Mesothelial cell of epicardium (in vitro differentiated cells): ENCODE measurements around the gene CISH. TPM values are rescaled to one million over a fixed set of nuclear protein-coding genes. Genes with fewer than 3 reads are reported as not detected.
A peak's percentile ranks its signal among the peaks of the same experiment; 100 is the strongest.

Experiments
- DNase-seq, 2 experiments: peaks; one replicate each; pipeline ENCODE4 v3.0.0; 2021; ENCODE audit warnings: low spot score in 2 of 2; ENCODE audit not compliant: unreplicated experiment in 2 of 2
- H3K27ac Mint-ChIP-seq: 2 replicates; pipeline ENCODE4 v1.8.0; 2021; ENCODE audit warnings: mixed read lengths
- H3K27me3 Mint-ChIP-seq: 2 replicates; pipeline ENCODE4 v1.8.0; 2021; ENCODE audit warnings: low read depth, mixed read lengths
- H3K36me3 Mint-ChIP-seq: 2 replicates; pipeline ENCODE4 v1.8.0; 2021; ENCODE audit warnings: mixed read lengths
- H3K4me1 Mint-ChIP-seq: 2 replicates; pipeline ENCODE4 v1.8.0; 2021; ENCODE audit warnings: mixed read lengths
- H3K4me3 Mint-ChIP-seq: 2 replicates; pipeline ENCODE4 v1.8.0; 2021; ENCODE audit warnings: mild to moderate bottlenecking, moderate library complexity, mixed read lengths
- H3K9me3 Mint-ChIP-seq: 2 replicates; pipeline ENCODE4 v1.8.0; 2021; ENCODE audit warnings: mixed read lengths
- total RNA-seq: library from RNA; stranded (reverse); gene quantifications from 3 replicates; pipeline ENCODE4 v1.2.1, GENCODE V29; 2021
- TF ChIP-seq, protein P1 (sequence below): fragments of 200-600 bp; sonication (generic); IDR thresholded peaks from one replicate; pipeline ENCODE4 v1.5.0; 2021; ENCODE audit warnings: antibody characterized with exemption; ENCODE audit not compliant: unreplicated experiment

The CISH gene
- total RNA-seq, 1 donor from 2014 or later: 15.2 TPM

DNA sequence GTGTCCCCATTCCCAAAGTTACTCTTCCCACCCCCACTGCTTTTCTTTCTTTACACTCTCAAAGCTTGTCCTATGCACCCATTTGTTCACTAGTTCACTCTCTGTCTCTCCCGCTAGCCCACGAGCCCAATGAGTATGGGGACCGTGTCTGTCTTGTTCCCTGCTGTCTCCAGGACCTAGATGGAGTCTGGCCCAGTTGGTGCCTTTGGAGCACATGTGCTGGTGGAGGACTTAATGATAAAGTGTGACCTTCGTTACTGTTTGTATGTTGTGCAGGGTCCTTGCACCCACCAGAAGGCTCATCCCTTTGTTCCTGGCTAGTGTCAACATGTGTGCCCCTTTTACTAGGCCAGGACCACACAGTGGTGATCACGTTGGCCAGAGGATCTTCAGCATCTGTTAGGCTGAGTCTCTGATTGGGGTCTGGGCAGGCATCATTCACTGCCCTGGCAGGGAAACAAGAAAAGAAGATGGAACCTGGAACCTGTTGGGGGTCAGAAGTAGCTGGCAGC lies 7.4 kb downstream of the CISH start:
- DNase-seq: no peak
- Mint-ChIP-seq H3K27ac (peak overlapping the region; percentile 45), H3K9me3 (no peaks in the 10 kb centered on the region)

GRCh38 chr3:50603261-50604109 lies 8.1 kb downstream of the CISH start:
- Mint-ChIP-seq H3K4me3 (no peak overlapping the region), H3K4me1 (peaks cover 39% of the 10 kb centered on the region), H3K36me3 (peaks cover 2% of the 10 kb centered on the region), H3K27ac (peak overlapping the region; percentile 100), H3K27me3 (no peaks in the 10 kb centered on the region), H3K9me3 (no peaks in the 10 kb centered on the region)
- no peak for DNase-seq
- TF ChIP-seq, protein P1, sequence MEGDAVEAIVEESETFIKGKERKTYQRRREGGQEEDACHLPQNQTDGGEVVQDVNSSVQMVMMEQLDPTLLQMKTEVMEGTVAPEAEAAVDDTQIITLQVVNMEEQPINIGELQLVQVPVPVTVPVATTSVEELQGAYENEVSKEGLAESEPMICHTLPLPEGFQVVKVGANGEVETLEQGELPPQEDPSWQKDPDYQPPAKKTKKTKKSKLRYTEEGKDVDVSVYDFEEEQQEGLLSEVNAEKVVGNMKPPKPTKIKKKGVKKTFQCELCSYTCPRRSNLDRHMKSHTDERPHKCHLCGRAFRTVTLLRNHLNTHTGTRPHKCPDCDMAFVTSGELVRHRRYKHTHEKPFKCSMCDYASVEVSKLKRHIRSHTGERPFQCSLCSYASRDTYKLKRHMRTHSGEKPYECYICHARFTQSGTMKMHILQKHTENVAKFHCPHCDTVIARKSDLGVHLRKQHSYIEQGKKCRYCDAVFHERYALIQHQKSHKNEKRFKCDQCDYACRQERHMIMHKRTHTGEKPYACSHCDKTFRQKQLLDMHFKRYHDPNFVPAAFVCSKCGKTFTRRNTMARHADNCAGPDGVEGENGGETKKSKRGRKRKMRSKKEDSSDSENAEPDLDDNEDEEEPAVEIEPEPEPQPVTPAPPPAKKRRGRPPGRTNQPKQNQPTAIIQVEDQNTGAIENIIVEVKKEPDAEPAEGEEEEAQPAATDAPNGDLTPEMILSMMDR: no peak

More for the DNA sequence above, 7.4 kb downstream of the CISH start:
- peaks cover 2% of the 10 kb centered on the region for H3K36me3 Mint-ChIP-seq
- no peak overlapping the region for H3K4me3 Mint-ChIP-seq
- TF ChIP-seq, protein P1: no peak
- peaks cover 45% of the 10 kb centered on the region for H3K4me1 Mint-ChIP-seq
- H3K27me3 Mint-ChIP-seq: no peaks in the 10 kb centered on the region

DNA sequence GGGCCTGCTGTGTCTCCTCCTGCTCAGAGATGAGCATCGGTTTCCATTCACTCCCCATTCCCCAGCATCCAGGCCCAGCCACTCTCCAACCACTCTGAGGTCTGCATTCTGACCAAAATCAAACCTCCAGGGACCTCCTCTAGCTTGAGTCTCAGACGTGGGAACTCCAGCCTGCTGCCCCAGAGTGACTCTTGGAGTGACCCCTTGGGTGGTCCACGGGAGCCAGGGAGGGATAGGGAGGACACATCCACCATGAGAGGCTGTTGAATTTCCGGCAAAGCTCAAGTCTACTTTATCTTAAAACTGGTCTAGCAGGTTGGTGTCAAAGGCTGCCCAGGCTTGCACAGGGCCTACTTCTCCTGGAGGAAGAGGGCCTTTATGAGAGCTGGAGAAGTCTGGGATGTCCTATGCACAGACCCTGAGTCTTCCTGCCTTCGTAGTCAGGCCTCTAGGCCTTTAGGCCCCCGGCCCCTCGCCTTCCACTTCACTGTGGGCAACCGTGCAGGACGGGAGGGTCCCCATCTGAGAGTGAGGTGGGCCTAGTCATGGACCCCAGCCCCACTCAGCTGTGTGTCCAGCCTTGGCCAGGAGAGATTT lies 8.9 kb downstream of the CISH start:
- H3K4me3 Mint-ChIP-seq: peak overlapping the region; percentile 28
- H3K36me3 Mint-ChIP-seq: peaks cover 2% of the 10 kb centered on the region
- H3K27me3 Mint-ChIP-seq: no peaks in the 10 kb centered on the region
- H3K4me1 Mint-ChIP-seq: peaks cover 42% of the 10 kb centered on the region
- DNase-seq: no peak
- TF ChIP-seq, protein P1: no peak
- no peaks in the 10 kb centered on the region for H3K9me3 Mint-ChIP-seq
- peak overlapping the region; percentile 100 for H3K27ac Mint-ChIP-seq

- DNase-seq: peak; percentile 44 to 75
- H3K4me3 Mint-ChIP-seq: peak overlapping the region; percentile 17
- peaks cover 42% of the 10 kb centered on the region for H3K4me1 Mint-ChIP-seq
- H3K36me3 Mint-ChIP-seq: peaks cover 2% of the 10 kb centered on the region
- no peaks in the 10 kb centered on the region for H3K9me3 Mint-ChIP-seq
- no peaks in the 10 kb centered on the region for H3K27me3 Mint-ChIP-seq
- TF ChIP-seq, protein P1: no peak
- peak overlapping the region; percentile 100 for H3K27ac Mint-ChIP-seq
Observed at GRCh38 chr3:50600841-50601591, 10.6 kb downstream of the CISH start.

DNA sequence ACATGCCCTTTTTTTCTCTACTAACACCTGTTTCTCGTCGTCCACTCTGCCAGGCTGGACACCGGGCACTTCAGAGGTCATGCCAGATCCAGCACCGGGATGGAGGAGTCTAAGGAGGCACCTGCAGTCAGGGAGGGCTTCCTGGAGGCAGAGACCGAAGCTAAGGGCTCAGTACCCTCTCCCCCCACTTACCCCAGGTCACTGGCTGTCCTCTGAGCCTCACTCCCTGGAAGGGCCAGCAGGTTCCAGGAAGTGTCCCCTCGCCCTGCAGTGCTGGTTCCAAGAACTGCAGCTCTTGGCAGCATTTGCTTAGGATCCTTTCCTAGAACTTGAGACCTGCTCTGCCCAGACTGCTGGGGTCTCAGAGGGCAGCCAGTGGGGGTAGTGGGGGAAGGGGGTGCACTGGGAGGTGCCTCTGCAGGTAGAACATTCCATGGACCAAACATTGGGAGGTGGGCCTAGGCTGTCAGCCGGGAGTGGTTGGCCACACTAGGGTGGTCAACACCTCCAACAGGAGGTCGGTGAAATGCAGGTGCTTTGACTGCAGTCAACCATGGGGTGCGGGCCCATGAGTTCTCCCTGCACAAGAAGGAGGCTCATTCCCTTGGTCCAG lies 11.3 kb downstream of the CISH start:
- TF ChIP-seq, protein P1: no peak
- H3K4me3 Mint-ChIP-seq: no peak overlapping the region
- H3K4me1 Mint-ChIP-seq: peaks cover 42% of the 10 kb centered on the region
- peaks cover under 1% of the 10 kb centered on the region for H3K36me3 Mint-ChIP-seq
- H3K27ac Mint-ChIP-seq: peak overlapping the region; percentile 100
- no peaks in the 10 kb centered on the region for H3K27me3 Mint-ChIP-seq
- H3K9me3 Mint-ChIP-seq: no peaks in the 10 kb centered on the region
- DNase-seq: no peak
